NCI-H187 treated with DMSO at 0.1 percent for 48 hours (cell line): ENCODE measurements around the gene STAC2.

Source experiments
- DNase-seq: peaks from one replicate; lab custom pipeline; 2025; lab: John Stamatoyannopoulos, UW

Gene STAC2

GRCh38 chr17:39161962-39162361 is 63.8 kb downstream of the STAC2 start:
- no peak for DNase-seq
